Measurements from ENCODE around the gene PNMA3.

- TF ChIP-seq CTCF (IDR thresholded peaks at IDR 0.05): no peak
- TF ChIP-seq POLR2A (IDR thresholded peaks at IDR 0.05): no peak
Observed at GRCh38 chrX:153061732-153062131, 5.5 kb downstream of the PNMA3 start.

All from lower leg skin (tissue), 3 donors.